HG03060 (cell line): Measurements from ENCODE around the gene CHRDL2.
"Not testable (repeated sequence)": the region's sequence is repeated elsewhere in the genome, so short reads cannot be mapped to it uniquely, and the experiment has no call there.

ENCODE experiments used
- ATAC-seq: cut with Tn5 transposase; IDR thresholded peaks from one replicate; pipeline ENCODE4 v1.9.1; 2021; ENCODE audit warnings: low read depth, moderate number of reproducible peaks; ENCODE audit not compliant: unreplicated experiment

CHRDL2 gene

GRCh38 chr11:74673693-74674360, 57.4 kb downstream of the CHRDL2 start:
- no peak for ATAC-seq

GRCh38 chr11:74672956-74673692, 58.1 kb downstream of the CHRDL2 start:
- no peak for ATAC-seq

GRCh38 chr11:74672332-74672955, 58.8 kb downstream of the CHRDL2 start:
- no peak for ATAC-seq

- ATAC-seq: no peak
These were observed 59.6 kb downstream of the CHRDL2 start for GRCh38 chr11:74671520-74672196.

- ATAC-seq: no peak
These were observed 61.1 kb downstream of the CHRDL2 start for GRCh38 chr11:74670171-74670570.

GRCh38 chr11:74669211-74670160, 61.7 kb downstream of the CHRDL2 start:
- no peak for ATAC-seq

- ATAC-seq: no peak
These were observed 67.9 kb downstream of the CHRDL2 start for GRCh38 chr11:74663315-74663714.

GRCh38 chr11:74662487-74663103, 68.6 kb downstream of the CHRDL2 start:
- ATAC-seq: no peak

GRCh38 chr11:74659124-74659523, 72.1 kb downstream of the CHRDL2 start:
- ATAC-seq: not testable (repeated sequence)

- ATAC-seq: no peak
These were observed 76.2 kb downstream of the CHRDL2 start for GRCh38 chr11:74654976-74655375.

- no peak for ATAC-seq
These were observed 80.7 kb downstream of the CHRDL2 start for GRCh38 chr11:74650498-74650897.

GRCh38 chr11:74648894-74649293, 82.3 kb downstream of the CHRDL2 start:
- ATAC-seq: no peak

- ATAC-seq: no peak
These were observed 83.4 kb downstream of the CHRDL2 start for GRCh38 chr11:74647831-74648230.

GRCh38 chr11:74647404-74647803, 83.8 kb downstream of the CHRDL2 start:
- ATAC-seq: no peak

GRCh38 chr11:74646954-74647353, 84.3 kb downstream of the CHRDL2 start:
- no peak for ATAC-seq
